ENCODE results near the gene ABCG1. TPM values are rescaled to one million over a fixed set of nuclear protein-coding genes. Genes with fewer than 3 reads are reported as not detected.

The ABCG1 gene
- total RNA-seq, 1 donor from 2014 or later: 1.3 TPM

GRCh38 chr21:42290505-42290904, 71.6 kb downstream of the ABCG1 start:
- Mint-ChIP-seq H3K27me3 (ENCODE audit: low read depth, unreplicated experiment) (peaks cover 18% of the 10 kb centered on the region), H3K4me1 (ENCODE audit: low read depth, unreplicated experiment) (peaks cover 15% of the 10 kb centered on the region), H3K27ac (ENCODE audit: unreplicated experiment) (no peak overlapping the region), H3K9me3 (ENCODE audit: unreplicated experiment) (peaks cover 12% of the 10 kb centered on the region), H3K4me3 (ENCODE audit: unreplicated experiment) (no peak overlapping the region), H3K36me3 (ENCODE audit: low read depth, unreplicated experiment) (no peaks in the 10 kb centered on the region)
- TF ChIP-seq CTCF (IDR thresholded peaks at IDR 0.05; ENCODE audit: insufficient read depth, low read depth, low read length) (no peak), EZH2 (IDR thresholded peaks at IDR 0.05; ENCODE audit: insufficient read depth, low read length) (no peak)
- Histone ChIP-seq H3K27me3 (ENCODE audit: insufficient read depth, low read length) (no peaks in the 10 kb centered on the region), H4K20me1 (ENCODE audit: insufficient read depth, low read length) (no peaks in the 10 kb centered on the region), H3K79me2 (ENCODE audit: insufficient read depth, low read length) (no peaks in the 10 kb centered on the region), H3K4me2 (ENCODE audit: low read length) (no peak overlapping the region), H2AFZ (ENCODE audit: low read depth, low read length) (no peak overlapping the region), H3K9ac (ENCODE audit: low read length) (no peak overlapping the region), H3K4me1 (ENCODE audit: insufficient read depth, low read length) (no peaks in the 10 kb centered on the region), H3K4me3 (ENCODE audit: insufficient read depth, low read depth, low read length) (no peak overlapping the region), H3K36me3 (ENCODE audit: insufficient read depth, low read length) (no peaks in the 10 kb centered on the region), H3K9me3 (ENCODE audit: insufficient read depth, low read depth, low read length) (no peaks in the 10 kb centered on the region), H3K27ac (ENCODE audit: low read depth, low read length) (no peak overlapping the region)
- DNase-seq (ENCODE audit: low read depth): no peak
- no peak for FAIRE-seq

DNA sequence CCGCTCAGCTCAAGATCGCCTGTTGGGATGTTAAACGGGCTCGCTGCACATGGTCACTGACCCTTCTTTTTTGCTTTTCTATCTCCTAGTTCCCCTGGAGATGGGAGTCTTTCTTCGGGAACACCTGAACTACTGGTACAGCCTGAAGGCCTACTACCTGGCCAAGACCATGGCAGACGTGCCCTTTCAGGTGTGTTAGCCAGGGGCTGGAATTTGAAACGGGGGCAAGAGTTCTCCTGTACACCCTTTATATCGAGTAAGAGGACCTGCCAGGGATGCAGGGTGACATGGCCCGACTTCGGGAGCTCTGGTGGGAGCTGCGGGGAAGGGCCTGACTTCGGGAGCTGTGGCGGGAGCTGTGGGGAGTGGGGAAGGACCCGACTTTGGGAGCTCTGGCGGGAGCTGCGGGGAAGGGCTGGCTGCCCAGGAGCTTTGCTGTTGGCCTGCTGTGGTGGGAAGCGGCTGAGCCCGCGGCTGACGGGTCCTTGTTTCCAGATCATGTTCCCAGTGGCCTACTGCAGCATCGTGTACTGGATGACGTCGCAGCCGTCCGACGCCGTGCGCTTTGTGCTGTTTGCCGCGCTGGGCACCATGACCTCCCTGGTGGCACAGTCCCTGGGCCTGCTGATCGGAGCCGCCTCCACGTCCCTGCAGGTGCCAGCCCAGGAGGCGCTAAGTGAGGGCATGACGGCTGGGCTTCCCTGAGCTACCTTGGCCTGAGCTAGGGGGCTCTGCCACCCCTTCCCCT, 72.2 kb downstream of the ABCG1 start:
- TF ChIP-seq CTCF (IDR thresholded peaks at IDR 0.05; ENCODE audit: insufficient read depth, low read depth, low read length) (no peak), EZH2 (IDR thresholded peaks at IDR 0.05; ENCODE audit: insufficient read depth, low read length) (no peak)
- no peak overlapping the region for H3K27ac Mint-ChIP-seq (ENCODE audit: unreplicated experiment)

More for the DNA sequence above, 72.2 kb downstream of the ABCG1 start:
- no peaks in the 10 kb centered on the region for H3K79me2 ChIP-seq (ENCODE audit: insufficient read depth, low read length)
- H3K4me2 ChIP-seq (ENCODE audit: low read length): no peak overlapping the region
- H3K27me3 ChIP-seq (ENCODE audit: insufficient read depth, low read length): no peaks in the 10 kb centered on the region
- Mint-ChIP-seq H3K27me3 (ENCODE audit: low read depth, unreplicated experiment) (peaks cover 24% of the 10 kb centered on the region), H3K4me3 (ENCODE audit: unreplicated experiment) (no peak overlapping the region), H3K9me3 (ENCODE audit: unreplicated experiment) (peaks cover 10% of the 10 kb centered on the region), H3K4me1 (ENCODE audit: low read depth, unreplicated experiment) (peaks cover 15% of the 10 kb centered on the region), H3K36me3 (ENCODE audit: low read depth, unreplicated experiment) (no peaks in the 10 kb centered on the region)
- no peak overlapping the region for H3K27ac ChIP-seq (ENCODE audit: low read depth, low read length)
- H3K4me3 ChIP-seq (ENCODE audit: insufficient read depth, low read depth, low read length): no peak overlapping the region
- no peaks in the 10 kb centered on the region for H3K36me3 ChIP-seq (ENCODE audit: insufficient read depth, low read length)
- no peak overlapping the region for H3K9ac ChIP-seq (ENCODE audit: low read length)
- no peaks in the 10 kb centered on the region for H4K20me1 ChIP-seq (ENCODE audit: insufficient read depth, low read length)
- H3K4me1 ChIP-seq (ENCODE audit: insufficient read depth, low read length): no peaks in the 10 kb centered on the region
- H2AFZ ChIP-seq (ENCODE audit: low read depth, low read length): no peak overlapping the region
- H3K9me3 ChIP-seq (ENCODE audit: insufficient read depth, low read depth, low read length): no peaks in the 10 kb centered on the region
- no peak for DNase-seq (ENCODE audit: low read depth)
- FAIRE-seq: no peak

Measured in astrocyte (in vitro differentiated cells and primary cell).